ENCODE results near the gene GJC1. TPM values are rescaled to one million over a fixed set of nuclear protein-coding genes. Genes with fewer than 3 reads are reported as not detected.

Gene GJC1
- polyA plus RNA-seq, 1 donor from 2014 or later: 8.0 TPM

DNA sequence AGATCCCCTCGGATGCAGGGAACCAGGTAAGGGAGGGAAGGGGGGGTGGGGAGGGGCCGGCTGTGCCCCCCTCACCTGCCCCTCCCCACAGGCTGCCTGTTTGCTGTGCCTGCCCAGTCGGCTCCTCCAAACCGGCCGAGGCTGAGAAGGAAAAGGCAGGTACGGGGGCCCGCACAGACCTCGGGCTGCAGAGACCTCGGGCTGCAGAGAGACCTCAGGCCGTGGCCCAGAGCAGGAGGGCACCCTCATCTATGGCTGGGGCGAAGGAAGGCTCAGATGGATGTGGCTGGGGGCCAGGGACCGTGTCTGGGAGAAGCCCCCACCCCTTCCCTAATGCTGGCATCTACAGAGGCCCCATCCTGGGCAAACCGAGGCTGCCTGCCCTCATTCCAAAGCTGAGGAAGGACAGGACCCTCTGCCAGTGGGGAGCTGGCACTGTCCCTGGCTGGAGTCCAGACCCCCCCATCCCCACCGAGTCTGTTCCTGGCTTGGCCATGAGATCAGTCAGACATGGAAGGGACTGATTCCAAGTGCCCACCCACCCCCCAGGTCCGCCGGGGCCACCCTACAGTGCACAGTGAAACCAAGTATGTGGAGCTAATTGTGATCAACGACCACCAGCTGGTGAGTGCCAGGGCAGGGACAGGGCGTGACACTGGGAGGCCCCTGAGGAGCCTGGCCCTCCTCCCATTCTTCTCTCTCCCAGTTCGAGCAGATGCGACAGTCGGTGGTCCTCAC, 57.6 kb downstream of the GJC1 start (continued):
- no peak for TF ChIP-seq EP300 (conservative IDR thresholded peaks at IDR 0.05; ENCODE audit: poor library complexity, severe bottlenecking)

DNA sequence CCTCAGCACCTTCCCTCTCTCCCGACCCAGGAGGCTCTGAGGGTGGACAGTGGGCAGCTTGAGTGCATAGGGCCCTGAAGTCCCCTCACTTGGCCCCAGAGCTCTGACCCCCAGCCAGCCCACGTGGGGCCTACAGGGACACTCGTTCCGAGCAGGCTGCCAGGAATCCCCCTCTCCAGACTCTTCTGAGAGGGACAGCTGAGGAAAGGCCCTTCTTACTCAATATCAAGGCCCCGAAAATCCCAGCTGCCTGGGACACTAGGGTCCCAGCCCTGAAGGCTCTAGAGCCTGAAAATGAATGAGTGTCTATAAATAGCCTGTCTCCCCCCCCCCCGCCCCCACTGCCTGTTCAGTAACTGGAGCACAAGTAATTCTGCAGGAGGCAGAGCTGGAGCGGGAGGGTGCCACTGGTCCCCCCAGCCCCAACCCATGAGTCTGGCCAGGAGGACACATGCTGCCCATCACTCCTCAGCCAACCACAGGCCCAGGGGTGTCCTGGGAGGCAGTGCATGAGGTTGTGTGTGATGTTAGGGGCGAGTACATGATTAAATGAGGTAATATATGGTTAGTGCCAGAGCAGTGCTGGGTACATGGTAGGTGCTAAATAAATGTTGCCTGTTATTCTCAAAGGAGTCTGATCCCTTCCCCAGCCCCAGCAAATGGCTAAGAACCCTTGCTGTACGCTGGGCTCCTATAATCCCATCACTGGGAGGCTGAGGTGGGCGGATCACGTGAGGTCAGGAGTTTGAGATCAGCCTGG, 59.7 kb downstream of the GJC1 start:
- no peaks in the 10 kb centered on the region for H3K27me3 ChIP-seq (ENCODE audit: insufficient read depth, low read depth, low read length)
- no peak overlapping the region for H3K4me2 ChIP-seq (ENCODE audit: low read length)
- no peak overlapping the region for H3K9ac ChIP-seq (ENCODE audit: low read length)
- H3K4me3 ChIP-seq (ENCODE audit: low read length): no peak overlapping the region
- no peak for TF ChIP-seq REST (IDR thresholded peaks at IDR 0.05; ENCODE audit: borderline replicate concordance)
- no peak for TF ChIP-seq CTCF (IDR thresholded peaks at IDR 0.05; ENCODE audit: poor library complexity, severe bottlenecking)
- no peak for TF ChIP-seq RAD21 (conservative IDR thresholded peaks at IDR 0.05)
- TF ChIP-seq TAF1 (IDR thresholded peaks at IDR 0.05; ENCODE audit: low read depth): no peak
- no peak for TF ChIP-seq EP300 (conservative IDR thresholded peaks at IDR 0.05; ENCODE audit: poor library complexity, severe bottlenecking)
- TF ChIP-seq SMC3 (conservative IDR thresholded peaks at IDR 0.05; ENCODE audit: poor library complexity): no peak
- no peak for TF ChIP-seq MXI1 (conservative IDR thresholded peaks at IDR 0.05; ENCODE audit: poor library complexity, severe bottlenecking)
- no peak for TF ChIP-seq POLR2AphosphoS5 (IDR thresholded peaks at IDR 0.05)
- TF ChIP-seq EZH2 (IDR thresholded peaks at IDR 0.05; ENCODE audit: borderline replicate concordance, insufficient read depth, low read length, poor library complexity, severe bottlenecking): no peak
- no peaks in the 10 kb centered on the region for H3K9me2 ChIP-seq (ENCODE audit: insufficient read depth, low read length)
- no peaks in the 10 kb centered on the region for H3K9me3 ChIP-seq (ENCODE audit: low read length)
- no peak overlapping the region for H3K27ac ChIP-seq (ENCODE audit: low read length)
- H3K79me2 ChIP-seq (replicated peaks; ENCODE audit: insufficient read depth, low read length): no peaks in the 10 kb centered on the region
- H3F3A ChIP-seq (ENCODE audit: insufficient read depth, low read length, poor library complexity, severe bottlenecking): no peaks in the 10 kb centered on the region
- no peaks in the 10 kb centered on the region for H4K20me1 ChIP-seq (ENCODE audit: insufficient read depth)
- H2AFZ ChIP-seq (ENCODE audit: low read depth, low read length): no peak overlapping the region
- no peaks in the 10 kb centered on the region for H3K36me3 ChIP-seq (ENCODE audit: insufficient read depth, low read length)

DNA sequence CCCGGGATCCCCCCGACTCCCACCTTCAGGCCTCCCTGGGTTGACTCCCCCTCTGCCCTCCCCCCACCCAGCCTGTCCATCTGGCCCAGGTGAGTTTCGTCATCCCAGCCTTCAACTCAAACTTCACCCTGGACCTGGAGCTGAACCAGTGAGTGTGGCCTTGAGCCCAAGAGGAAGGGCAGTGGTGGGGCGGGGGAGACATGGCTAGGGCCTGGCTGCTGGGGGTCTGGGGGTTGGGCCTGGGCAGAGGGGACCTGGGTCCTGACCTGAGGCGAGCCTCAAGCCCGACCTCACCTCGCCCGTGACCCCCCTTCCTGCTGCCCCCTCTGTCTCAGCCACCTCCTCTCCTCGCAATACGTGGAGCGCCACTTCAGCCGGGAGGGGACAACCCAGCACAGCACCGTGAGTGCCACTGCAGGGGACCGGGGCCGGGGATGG, 60.4 kb downstream of the GJC1 start:
- Histone ChIP-seq H3K79me2 (replicated peaks; ENCODE audit: insufficient read depth, low read length) (no peaks in the 10 kb centered on the region), H3K27ac (ENCODE audit: low read length) (no peak overlapping the region), H2AFZ (ENCODE audit: low read depth, low read length) (no peak overlapping the region), H3K9me3 (ENCODE audit: low read length) (no peaks in the 10 kb centered on the region), H3K36me3 (ENCODE audit: insufficient read depth, low read length) (no peaks in the 10 kb centered on the region), H3K4me3 (ENCODE audit: low read length) (no peak overlapping the region), H3K9ac (ENCODE audit: low read length) (no peak overlapping the region), H3K9me2 (ENCODE audit: insufficient read depth, low read length) (no peaks in the 10 kb centered on the region), H4K20me1 (ENCODE audit: insufficient read depth) (no peaks in the 10 kb centered on the region), H3F3A (ENCODE audit: insufficient read depth, low read length, poor library complexity, severe bottlenecking) (no peaks in the 10 kb centered on the region), H3K4me2 (ENCODE audit: low read length) (no peak overlapping the region), H3K27me3 (ENCODE audit: insufficient read depth, low read depth, low read length) (no peaks in the 10 kb centered on the region)
- TF ChIP-seq SMC3 (conservative IDR thresholded peaks at IDR 0.05; ENCODE audit: poor library complexity) (no peak), POLR2AphosphoS5 (IDR thresholded peaks at IDR 0.05) (no peak), EP300 (conservative IDR thresholded peaks at IDR 0.05; ENCODE audit: poor library complexity, severe bottlenecking) (no peak), TAF1 (IDR thresholded peaks at IDR 0.05; ENCODE audit: low read depth) (no peak), MXI1 (conservative IDR thresholded peaks at IDR 0.05; ENCODE audit: poor library complexity, severe bottlenecking) (no peak), CTCF (IDR thresholded peaks at IDR 0.05; ENCODE audit: poor library complexity, severe bottlenecking) (no peak), REST (IDR thresholded peaks at IDR 0.05; ENCODE audit: borderline replicate concordance) (no peak)
